Prostate gland (tissue), 2 donors: ENCODE data around the gene PTDSS2. TPM values are rescaled to one million over a fixed set of nuclear protein-coding genes. Genes with fewer than 3 reads are reported as not detected.

Experiments used
- DNase-seq: peaks from one replicate; pipeline ENCODE4 v3.0.0-alpha.2; 2019; ENCODE audit warnings: low spot score
- H3K27ac ChIP-seq, 2 donors: fragments of 200-600 bp; sonication (generic); 2 replicates each; pipeline ENCODE4 v1.5.1; 2017 to 2019
- H3K27me3 ChIP-seq: fragments of 200-600 bp; sonication (generic); replicated peaks from 2 replicates; pipeline ENCODE4 v1.5.1; 2019; ENCODE audit not compliant: insufficient read depth
- H3K36me3 ChIP-seq, 2 donors: fragments of 200-600 bp; sonication (generic); 1 replicate in 1 of 2; 2 replicates in 1 of 2; pipeline versions ENCODE4 v1.5.1 to v1.8.1; 2017 to 2019
- H3K4me1 ChIP-seq: fragments of 200-600 bp; sonication (generic); replicated peaks from 2 replicates; pipeline ENCODE4 v1.5.1; 2019
- H3K4me3 ChIP-seq, 2 donors: fragments of 200-600 bp; sonication (generic); 2 replicates each; pipeline ENCODE4 v1.5.1; 2017 to 2019
- H3K9me3 ChIP-seq: fragments of 200-600 bp; sonication (generic); 2 replicates; pipeline ENCODE4 v1.5.1; 2017
- POLR2A ChIP-seq: fragments of 450-650 bp; IDR thresholded peaks from one replicate; pipeline ENCODE4 v1.6.1; 2016; ENCODE audit warnings: antibody characterized with exemption, mild to moderate bottlenecking
- POLR2AphosphoS5 ChIP-seq: sonication (generic); formaldehyde crosslinking; IDR thresholded peaks from one replicate; pipeline ENCODE4 v1.6.1; 2017; ENCODE audit warnings: antibody characterized with exemption
- WGBS: methylation state at CpG from one replicate; pipeline ENCODE4 v1.1.5; 2018; 5-methylcytosine and 5-hydroxymethylcytosine counted together
- intact Hi-C: fragments of 100-400 bp; cut with DNase I; formaldehyde crosslinking; loops from one replicate; pipeline ENCODE4 v1.14.2; 2022
- total RNA-seq, 2 donors: library from RNA; depleted of rRNA; stranded (reverse); fragments of >200 nt; gene quantifications; one replicate each; pipeline ENCODE4 v1.1.0, GENCODE V29; 2016
- TF ChIP-seq, protein P1 (sequence below), 4 experiments: fragments of 200-600 bp in 2 of 4; fragments of 450-650 bp in 2 of 4; sonication (generic) in 2 of 4; IDR thresholded peaks; 1 replicate in 3 of 4; 2 replicates in 1 of 4; pipeline ENCODE4 v1.5.1; 2016 to 2019; ENCODE audit warnings: antibody characterized with exemption in 4 of 4, mild to moderate bottlenecking in 2 of 4, moderate library complexity in 2 of 4

PTDSS2 gene
- total RNA-seq, 2 donors from 2014 or later = 46.3 to 50.3 TPM

DNA sequence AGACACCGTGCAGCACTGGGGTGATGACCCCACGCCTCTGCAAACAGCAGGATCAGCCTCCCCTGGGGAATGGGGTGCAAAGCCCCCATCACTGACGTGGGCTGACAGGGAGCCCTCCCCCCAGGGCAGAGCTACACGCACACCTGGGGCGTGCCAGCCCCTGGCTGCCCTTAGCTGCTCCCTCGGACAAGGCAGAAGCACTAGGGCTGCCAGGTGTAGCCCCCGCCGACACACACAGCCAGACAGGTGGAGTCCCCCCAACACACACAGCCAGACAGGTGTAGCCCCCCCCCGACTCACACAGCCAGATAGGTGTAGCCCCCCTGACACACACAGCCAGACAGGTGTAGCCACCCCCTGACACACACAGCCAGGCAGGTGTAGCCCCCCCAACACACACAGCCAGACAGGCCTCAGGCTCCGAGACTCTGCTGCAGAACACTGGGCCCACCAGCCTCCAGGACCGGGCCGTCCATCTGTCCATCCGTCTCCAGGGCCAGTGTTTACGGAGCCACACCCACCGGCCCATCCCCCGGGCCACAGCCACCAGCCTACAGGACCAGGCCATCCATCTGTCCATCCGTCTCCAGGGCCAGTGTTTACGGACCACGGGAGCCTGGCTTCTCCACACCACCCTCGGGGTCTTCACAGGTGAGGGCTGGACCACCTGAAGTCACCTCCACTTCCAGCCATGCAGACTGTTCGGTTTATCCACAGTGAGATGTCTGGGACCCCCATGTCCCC is 11.8 kb upstream of the PTDSS2 start:
- Histone ChIP-seq H3K27me3 (no peaks in the 10 kb centered on the region), H3K9me3 (no peaks in the 10 kb centered on the region), H3K4me3 (no peak overlapping the region), H3K4me1 (no peaks in the 10 kb centered on the region), H3K27ac (no peak overlapping the region), H3K36me3 (no peaks in the 10 kb centered on the region)
- intact Hi-C loops = no loop called here
- no peak for DNase-seq
- TF ChIP-seq, protein P1, sequence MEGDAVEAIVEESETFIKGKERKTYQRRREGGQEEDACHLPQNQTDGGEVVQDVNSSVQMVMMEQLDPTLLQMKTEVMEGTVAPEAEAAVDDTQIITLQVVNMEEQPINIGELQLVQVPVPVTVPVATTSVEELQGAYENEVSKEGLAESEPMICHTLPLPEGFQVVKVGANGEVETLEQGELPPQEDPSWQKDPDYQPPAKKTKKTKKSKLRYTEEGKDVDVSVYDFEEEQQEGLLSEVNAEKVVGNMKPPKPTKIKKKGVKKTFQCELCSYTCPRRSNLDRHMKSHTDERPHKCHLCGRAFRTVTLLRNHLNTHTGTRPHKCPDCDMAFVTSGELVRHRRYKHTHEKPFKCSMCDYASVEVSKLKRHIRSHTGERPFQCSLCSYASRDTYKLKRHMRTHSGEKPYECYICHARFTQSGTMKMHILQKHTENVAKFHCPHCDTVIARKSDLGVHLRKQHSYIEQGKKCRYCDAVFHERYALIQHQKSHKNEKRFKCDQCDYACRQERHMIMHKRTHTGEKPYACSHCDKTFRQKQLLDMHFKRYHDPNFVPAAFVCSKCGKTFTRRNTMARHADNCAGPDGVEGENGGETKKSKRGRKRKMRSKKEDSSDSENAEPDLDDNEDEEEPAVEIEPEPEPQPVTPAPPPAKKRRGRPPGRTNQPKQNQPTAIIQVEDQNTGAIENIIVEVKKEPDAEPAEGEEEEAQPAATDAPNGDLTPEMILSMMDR (IDR thresholded peaks at IDR 0.05) = no peak
- WGBS = 82% methylated on average over 20 of the region's 21 CpGs

DNA sequence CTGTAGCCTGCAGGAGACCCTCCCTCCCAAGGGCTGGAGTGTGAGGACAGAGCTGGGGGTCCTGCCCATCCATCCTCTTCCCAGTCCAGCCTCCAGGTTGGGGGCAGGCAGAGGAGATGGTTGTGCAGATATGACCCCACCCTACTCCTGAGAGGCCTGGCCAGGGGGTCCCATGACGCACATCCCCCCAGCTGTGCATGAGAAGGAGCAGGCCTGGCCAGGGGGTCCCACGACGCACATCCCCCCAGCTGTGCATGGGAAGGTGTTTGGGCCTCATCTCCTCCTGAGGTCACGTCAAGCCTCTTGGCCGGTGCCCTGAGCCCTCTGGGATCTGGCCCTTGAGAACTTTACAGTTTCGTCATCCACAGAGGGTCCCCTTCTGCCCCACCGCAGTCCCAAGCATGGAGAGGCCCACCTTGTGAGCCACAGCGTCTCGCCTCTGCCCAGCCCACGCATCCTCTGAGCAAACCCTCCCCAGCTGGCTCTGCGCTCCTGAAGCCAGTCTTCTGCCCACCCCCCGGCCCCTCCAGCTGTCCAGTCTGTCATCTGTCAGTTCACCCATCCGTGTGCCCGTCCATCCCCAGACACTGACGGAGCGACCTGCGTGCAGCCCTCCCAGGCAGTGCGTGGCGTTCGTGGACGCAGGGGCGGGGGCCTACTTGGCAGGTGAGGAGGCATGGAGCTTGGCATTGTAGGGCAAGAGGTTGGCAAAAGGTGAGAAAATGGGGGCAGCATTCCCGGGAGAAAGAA is 10.6 kb upstream of the PTDSS2 start:
- no peak overlapping the region for H3K4me3 ChIP-seq
- no peak overlapping the region for H3K27ac ChIP-seq
- no peaks in the 10 kb centered on the region for H3K4me1 ChIP-seq
- TF ChIP-seq POLR2A (no peak), POLR2AphosphoS5 (no peak)
- TF ChIP-seq, protein P1 (IDR thresholded peaks at IDR 0.05) = no peak
- DNase-seq = no peak
- no peaks in the 10 kb centered on the region for H3K27me3 ChIP-seq
- H3K36me3 ChIP-seq = no peaks in the 10 kb centered on the region
- intact Hi-C loops = no loop called here
- 84% methylated on average over 23 of the region's 23 CpGs for WGBS
- H3K9me3 ChIP-seq = no peaks in the 10 kb centered on the region

GRCh38 chr11:440065-441042 is 9.7 kb upstream of the PTDSS2 start:
- intact Hi-C loops = no loop called here
- Histone ChIP-seq H3K27ac (no peak overlapping the region), H3K4me1 (no peaks in the 10 kb centered on the region), H3K36me3 (no peaks in the 10 kb centered on the region), H3K4me3 (no peak overlapping the region), H3K9me3 (no peaks in the 10 kb centered on the region), H3K27me3 (no peaks in the 10 kb centered on the region)
- no peak for DNase-seq
- TF ChIP-seq, protein P1 (IDR thresholded peaks at IDR 0.05) = no peak
- TF ChIP-seq POLR2AphosphoS5 = no peak
- TF ChIP-seq POLR2A = no peak
- 91% methylated on average over 27 of the region's 27 CpGs for WGBS

DNA sequence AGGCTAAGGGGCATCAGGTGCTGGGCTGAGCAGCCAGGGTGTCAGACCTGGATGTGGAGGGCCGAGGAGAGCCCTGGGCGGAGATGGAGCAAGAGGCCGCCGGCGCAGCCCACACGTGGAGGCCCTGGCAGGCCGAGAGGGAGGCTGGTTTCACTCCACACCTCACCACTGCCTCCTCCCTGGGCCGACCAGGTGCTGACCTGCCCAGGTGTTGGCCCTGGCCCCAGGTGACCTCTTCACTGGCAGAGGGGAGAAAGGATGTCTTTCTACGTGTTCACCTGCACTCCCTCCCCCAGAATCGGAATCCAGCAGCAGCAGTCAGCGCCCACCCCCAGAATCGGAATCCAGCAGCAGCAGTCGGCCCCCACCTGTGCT is 9.0 kb upstream of the PTDSS2 start:
- 66% methylated on average over 12 of the region's 13 CpGs for WGBS
- Histone ChIP-seq H3K4me1 (no peaks in the 10 kb centered on the region), H3K27me3 (no peaks in the 10 kb centered on the region), H3K36me3 (no peaks in the 10 kb centered on the region), H3K9me3 (no peaks in the 10 kb centered on the region), H3K27ac (no peak overlapping the region), H3K4me3 (no peak overlapping the region)
- TF ChIP-seq, protein P1 (IDR thresholded peaks at IDR 0.05) = no peak
- TF ChIP-seq POLR2A (no peak), POLR2AphosphoS5 (no peak)
- intact Hi-C loops = no loop called here
- no peak for DNase-seq
